ENCODE results near the gene SEMA3E.
"Not testable (repeated sequence)": the region's sequence is repeated elsewhere in the genome, so short reads cannot be mapped to it uniquely, and the experiment has no call there.

Gene SEMA3E

DNA sequence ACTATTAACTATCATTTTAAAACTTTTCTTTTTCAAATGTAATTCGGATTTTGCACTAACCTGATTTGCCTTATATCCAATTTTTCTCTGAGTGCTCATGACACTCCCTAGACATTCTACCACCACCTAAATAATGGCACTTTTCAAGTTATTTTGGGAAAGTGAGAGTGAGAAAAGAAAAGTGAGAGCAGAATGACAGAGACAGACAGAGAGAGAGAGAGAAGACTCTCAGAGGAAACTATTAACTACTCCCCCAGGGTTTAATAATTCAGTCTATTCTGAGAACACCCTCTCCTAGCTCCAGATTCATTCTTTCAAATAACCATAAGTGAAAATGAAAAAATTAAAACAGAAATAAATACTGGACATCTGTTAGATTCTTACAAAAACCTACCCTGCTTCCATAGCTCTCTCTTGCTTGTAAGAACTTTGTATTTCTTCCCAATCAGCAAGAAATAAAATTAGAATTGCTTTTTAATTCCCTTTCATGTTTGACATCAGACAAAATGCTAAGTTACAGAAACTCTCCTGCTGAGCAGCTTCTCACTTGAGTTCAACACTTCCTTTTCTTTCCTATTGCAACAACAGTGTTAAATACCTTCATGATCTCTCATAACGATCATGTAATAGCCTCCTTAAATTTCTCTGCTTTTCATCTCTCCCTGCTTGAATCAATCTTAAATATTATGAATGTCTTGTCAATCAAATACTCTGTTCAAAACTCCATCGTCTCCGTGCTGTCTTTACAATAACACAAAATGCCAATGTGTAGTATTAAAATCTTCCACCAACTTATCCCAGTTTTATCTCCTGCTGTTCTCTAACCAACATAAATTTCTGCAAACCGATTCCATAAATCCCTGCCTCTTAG is 191.7 kb downstream of the SEMA3E start:
- DNase-seq (ENCODE audit: low read depth in 2 of 3, low spot score in 1 of 3) = no peak

DNA sequence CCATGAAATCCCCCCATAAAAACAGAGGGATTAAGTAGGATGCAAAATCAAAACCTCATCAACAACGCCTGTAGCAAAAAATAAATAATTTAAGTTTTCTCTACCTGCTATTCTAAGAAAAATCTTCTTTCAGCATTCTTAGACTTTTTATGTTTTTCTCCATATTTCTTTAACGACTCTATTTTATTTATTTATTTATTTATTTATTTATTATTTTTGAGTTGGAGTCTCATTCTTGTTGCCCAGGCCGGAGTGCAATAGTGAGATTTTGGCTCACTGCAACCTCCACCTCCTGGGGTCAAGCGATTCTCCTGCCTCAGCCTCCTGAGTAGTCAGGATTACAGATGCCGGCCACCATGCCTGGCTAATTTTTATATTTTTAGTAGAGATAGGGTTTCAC is 192.5 kb downstream of the SEMA3E start:
- DNase-seq (ENCODE audit: low read depth in 2 of 3, low spot score in 1 of 3) = no peak

DNA sequence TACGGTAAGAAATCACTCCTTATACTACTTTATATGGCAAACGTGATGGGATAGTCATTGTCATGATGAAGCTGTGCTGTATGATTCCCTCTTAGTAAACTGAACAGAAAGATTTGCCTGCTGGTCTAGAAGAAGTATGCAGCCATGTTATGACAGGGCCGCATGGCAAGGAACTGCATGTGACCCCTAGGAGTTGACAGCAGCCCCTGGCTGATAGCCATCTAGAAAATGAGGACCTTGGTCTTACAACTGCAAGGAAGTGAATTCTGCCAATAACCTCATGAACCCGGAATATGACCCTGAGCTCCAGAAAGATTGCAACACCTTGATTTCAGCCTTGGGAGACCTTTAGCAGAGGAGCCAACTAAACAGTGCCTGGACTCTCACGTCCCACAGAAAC is 193.3 kb downstream of the SEMA3E start:
- no peak for DNase-seq (ENCODE audit: low read depth in 2 of 3, low spot score in 1 of 3)

DNA sequence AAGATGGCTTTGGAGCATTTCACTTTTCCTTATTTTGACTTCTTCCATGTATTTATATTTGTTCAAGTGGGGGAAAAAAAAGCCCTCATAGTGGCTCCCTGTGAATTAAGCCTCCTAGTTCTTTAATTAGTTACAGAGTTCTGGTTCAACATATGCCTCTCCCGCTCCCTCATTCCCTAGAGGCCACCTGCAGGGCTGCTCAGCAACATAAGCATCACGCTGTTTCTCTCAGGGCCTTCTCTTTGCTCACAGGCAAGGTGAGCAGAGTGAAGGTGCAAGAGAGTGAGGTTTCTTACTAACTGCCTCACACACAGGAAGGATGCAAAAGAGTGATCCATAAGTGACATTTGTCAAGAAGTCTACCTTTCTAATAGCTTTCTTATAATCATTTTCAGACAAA is 196.7 kb downstream of the SEMA3E start:
- no peak for DNase-seq (ENCODE audit: low read depth in 2 of 3, low spot score in 1 of 3)

DNA sequence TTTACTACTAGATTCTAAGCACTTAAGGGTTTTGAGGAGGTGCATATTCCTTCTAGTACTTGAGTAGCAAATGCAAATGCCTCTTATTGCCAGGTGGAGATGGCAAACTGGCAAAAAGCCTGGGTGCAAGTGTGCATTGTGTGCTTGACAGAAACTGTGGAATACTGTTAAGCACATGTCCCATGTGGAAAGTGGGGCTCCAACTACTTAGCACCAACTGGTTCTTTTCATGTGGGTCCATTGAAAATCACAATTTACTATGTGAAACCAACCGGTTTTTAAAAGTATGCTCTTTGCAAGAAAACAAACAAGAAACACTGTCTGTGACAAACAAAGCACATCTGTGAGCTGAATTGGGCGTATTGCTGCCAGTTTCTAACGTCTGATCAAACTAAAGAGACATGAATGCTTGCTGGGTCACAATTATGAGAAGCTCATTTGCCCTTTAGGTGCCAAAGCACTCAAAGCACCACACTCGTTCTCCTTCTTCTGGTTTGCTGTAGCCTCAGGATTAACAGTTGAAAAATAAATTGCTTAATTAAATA is 197.4 kb downstream of the SEMA3E start:
- DNase-seq (ENCODE audit: low read depth in 2 of 3, low spot score in 1 of 3) = no peak

DNA sequence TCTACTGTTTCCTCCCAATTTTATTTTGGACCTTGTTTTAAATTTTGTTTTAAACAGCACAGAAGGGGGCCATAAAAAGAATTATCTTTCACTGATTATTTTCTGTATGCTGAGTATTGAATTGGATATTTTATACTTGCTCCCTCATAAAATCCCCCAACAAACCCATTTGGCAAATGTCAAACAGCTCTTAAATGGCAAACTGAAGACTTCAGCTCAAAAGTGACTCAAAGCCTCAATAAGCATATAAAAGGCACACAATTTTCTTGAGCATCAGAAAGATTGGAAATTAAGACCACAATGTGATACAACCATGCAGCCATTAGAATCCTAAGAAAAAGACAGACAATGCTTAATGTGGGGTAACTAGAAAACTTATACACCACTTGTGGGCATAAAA is 199.2 kb downstream of the SEMA3E start:
- no peak for DNase-seq (ENCODE audit: low read depth in 2 of 3, low spot score in 1 of 3)

DNA sequence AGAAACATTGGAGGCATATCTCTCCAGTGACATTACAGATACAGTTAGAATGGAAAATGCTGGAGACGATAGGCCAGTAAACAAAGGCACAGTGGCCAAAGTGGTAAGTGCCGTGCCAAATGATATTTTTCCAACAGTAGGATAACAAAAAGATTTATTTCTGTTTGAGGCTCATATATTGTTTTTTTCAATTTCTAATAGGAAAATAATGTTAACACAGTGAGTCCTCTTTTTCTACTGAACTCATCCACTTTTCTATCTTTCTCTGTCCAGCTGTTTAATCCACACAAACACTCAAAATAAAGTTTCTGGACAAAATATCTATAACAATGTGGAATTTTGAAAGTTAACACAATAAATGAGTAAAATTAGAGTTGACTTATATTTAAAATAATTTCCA is 201.3 kb downstream of the SEMA3E start:
- DNase-seq (ENCODE audit: low read depth in 2 of 3, low spot score in 1 of 3) = no peak

DNA sequence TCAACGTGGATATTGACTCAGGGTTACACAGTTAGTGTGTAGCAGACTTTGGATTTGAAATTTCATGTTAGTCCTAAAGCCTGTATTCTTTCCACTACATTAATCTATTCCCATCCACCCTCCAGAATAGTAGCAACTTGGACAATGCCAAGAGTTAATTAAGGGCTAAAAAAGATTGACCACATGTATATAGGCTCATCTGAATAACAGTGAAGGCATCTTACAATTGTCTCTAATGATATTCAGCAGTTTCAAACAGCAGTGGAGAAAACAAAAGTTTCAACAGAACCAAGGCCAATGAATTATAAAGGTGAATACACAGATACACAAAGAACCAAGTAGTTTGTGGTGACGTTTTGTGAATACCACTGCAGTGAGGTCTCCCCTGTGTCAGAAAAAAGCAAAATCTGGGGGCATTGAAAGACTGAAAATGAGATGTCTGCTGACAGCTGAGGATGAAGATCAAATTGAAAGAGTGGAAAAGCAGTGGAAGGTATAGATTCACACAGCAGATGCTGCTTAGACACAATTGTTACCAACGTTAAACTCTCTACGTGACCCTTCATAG is 202.8 kb downstream of the SEMA3E start:
- no peak for DNase-seq (ENCODE audit: low read depth in 2 of 3, low spot score in 1 of 3)

DNA sequence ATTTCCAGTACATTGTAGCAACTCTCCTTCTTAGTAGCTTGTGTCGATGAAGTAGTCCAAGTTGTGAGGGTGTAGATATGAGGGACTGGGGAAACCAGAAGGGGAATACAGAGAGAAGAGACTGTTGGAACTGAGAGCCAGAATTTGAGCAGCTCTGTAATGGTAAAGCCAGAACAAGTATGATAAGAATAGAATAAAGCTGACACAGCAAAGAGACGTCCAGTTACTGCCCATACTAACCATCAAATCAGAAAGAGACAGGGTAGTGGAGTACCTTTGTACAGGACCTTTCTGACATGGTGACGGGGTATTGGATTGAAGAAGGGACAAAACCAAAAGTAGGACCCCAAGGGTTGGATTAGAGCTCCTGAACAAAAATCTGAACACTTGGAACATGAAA is 206.0 kb downstream of the SEMA3E start:
- no peak for DNase-seq (ENCODE audit: low read depth in 2 of 3, low spot score in 1 of 3)

DNA sequence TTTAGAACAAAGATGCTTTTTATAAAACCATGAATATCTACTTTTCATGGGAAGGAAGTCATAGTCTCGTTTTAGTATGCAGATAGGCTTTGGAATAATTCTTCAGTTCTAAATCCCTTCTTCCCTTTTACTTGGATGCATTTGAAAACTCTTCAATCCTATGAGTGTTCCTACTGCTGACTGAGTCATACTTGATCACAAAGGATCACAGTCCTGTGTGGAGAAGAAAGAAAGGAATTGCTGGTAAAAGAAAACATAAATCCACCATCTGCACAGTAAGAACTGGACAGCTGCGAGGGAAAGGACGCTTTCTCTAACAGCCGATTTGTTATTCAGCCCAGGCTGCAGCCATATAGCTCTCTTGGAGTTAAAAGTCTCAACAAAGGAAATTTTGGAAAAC is 209.9 kb downstream of the SEMA3E start:
- DNase-seq (ENCODE audit: low read depth in 2 of 3, low spot score in 1 of 3) = no peak

DNA sequence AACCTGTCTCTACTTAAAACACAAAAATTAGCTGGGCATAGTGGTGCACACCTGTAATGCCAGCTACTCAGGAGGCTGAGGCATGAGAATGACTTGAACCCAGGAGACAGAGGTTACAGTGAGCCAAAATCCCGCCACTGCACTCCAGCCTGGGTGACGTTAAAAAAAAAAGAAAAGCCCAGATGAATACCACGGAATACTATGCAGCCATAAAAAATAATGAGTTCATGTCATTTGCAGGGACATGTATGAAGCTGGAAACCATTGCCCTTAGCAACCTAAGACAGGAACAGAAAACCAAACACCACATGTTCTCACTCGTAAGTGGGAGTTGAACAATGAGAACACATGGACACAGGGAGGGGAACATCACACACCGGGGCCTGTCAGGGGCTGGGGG is 218.7 kb downstream of the SEMA3E start:
- not testable (repeated sequence) for DNase-seq (ENCODE audit: low read depth in 2 of 3, low spot score in 1 of 3)

DNA sequence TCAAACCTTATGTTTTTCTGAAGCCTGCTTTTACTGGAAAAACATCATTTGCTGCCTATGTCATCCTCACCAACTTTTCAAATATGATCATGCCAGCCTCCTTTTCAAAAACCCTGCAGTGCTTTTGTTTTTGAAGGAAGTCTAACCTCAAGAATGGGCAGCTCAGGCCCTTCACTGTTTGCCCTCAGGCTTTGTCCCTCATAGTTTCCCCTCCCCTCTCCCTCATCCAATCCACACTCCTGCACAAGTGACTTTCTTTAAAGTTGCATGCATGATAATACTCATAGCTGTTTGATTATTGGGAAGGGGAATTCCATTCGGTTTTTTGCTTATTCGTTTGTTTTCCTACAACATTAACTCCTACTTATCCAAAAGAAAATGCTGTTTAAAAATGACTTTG is 219.4 kb downstream of the SEMA3E start:
- no peak for DNase-seq (ENCODE audit: low read depth in 2 of 3, low spot score in 1 of 3)

DNA sequence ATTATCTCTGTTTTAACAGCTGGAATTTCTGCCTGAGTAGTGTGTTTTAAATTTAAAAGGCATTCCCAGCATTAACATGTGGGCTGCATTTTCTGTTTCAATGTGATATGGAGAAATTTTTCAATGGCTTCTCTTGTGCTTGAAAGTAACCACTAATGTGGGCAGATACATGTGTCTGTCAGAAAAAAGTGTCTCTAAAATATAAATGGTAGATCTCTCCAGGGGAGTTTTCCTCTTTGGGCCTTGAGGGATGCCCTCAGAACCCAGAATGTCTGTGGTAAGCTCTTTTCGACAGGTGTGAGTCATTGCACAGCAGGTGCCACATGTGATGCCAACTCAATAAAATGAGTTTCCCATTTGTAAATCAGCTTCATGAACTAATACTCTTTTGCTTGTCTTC is 221.1 kb downstream of the SEMA3E start:
- DNase-seq (ENCODE audit: low read depth in 2 of 3, low spot score in 1 of 3) = no peak

DNA sequence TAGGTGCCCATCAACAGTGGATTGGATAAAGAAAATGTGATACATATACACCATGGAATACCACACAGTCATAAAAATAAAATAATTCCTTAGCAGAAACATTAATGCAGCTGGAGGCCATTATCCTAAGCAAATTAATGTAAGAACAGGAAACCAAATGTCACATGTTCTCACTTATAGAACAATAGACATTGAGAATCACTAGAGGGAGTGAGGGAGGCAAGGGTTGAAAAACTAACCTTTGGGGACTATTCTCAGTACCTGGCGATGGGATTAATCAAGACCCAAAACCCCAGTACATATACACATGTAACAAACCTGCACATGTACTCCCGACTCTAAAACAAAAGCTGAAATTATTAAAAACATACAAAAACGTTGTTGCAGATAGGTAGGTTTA is 222.6 kb downstream of the SEMA3E start:
- no peak for DNase-seq (ENCODE audit: low read depth in 2 of 3, low spot score in 1 of 3)

DNA sequence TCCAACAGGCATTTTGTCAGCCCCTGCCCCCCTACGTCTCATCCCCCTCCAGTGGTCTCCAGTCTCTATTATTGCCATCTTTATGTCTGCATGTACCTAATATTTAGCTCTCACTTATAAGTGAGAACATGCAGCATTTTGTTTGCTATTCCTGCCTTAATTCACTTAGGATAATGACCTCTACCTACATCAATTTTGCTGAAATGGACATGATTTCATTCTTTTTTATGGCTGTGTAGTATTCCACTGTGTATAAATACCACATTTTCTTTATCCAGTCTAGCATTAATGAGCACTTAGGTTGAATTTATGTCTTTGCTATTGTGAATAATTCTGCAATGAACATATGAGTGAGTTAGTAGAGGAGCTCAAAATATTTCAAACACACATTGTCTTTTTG is 229.9 kb downstream of the SEMA3E start:
- DNase-seq (ENCODE audit: low read depth in 2 of 3, low spot score in 1 of 3) = no peak

DNA sequence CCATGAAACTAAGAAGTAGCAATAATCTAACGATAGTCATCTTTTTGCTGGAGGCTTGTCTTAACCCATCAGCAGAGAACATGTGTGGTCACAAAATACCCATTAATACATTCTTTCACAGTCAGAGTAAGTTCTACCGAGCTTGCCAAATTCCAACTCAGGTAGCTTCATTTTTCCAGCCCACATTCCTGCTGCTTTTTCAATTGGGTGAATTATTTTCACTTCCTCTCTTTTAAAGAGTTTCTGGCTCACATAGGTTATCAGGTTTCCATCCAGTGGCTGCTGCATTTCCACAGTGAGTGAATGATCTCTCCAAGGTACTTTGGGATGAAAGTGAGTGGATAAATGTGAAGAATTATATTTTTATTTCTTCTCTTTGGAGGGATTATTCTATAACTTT is 233.1 kb downstream of the SEMA3E start:
- no peak for DNase-seq (ENCODE audit: low read depth in 2 of 3, low spot score in 1 of 3)

DNA sequence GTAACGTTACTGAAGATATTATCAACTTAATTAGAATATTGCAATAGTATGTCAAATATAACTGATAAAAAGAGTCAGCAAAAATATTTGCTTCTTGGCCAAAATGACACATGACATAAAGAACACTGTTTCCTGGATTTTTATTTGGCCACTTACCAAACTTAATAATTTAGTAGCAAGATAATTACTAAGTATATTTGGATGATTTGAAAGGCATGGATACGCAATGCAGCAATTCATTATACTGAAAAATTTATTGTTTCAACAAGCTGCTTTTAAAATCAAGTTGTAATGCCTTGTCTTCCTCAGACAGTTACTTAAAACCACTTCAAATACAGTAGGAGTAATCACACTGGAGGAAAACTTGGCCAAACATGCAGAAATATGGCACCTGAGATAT is 234.0 kb downstream of the SEMA3E start:
- DNase-seq (ENCODE audit: low read depth in 2 of 3, low spot score in 1 of 3) = no peak

DNA sequence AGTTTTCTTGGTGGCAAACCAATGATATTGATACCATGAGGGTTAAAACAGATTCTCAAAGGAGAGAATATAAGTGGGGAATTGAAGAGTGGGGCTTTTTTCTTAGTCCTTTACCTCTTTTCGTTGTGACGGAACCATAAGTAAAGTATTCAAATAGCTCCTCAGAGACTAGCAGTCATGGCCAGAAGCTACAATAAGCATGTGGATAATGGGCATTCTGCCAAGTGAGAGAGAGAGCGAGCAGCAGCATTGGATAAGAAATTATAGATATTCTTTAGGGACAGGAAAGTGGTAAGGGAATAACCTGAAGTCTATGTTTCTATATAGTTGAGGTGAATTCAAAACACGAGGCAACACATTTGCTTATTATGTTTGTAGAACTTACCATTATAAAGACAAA is 235.1 kb downstream of the SEMA3E start:
- no peak for DNase-seq (ENCODE audit: low read depth in 2 of 3, low spot score in 1 of 3)

DNA sequence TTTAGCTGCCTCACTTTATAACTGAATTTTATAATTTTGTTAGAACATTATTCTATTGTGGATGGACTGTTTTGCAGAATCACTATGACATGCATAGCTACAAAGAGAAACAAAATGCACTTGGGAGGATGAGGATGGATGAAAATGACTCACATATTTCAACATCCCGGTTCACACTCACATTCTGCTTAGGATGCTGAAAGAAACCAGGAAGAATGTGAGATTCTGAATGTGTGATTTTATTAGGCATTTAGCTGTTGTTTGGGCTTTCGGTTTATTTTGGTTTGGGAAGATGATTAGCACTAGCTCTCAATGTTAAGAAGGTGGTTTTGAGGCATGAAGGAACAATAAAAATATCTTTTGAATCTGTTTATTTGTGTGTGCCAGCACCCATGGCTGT is 235.5 kb downstream of the SEMA3E start:
- no peak for DNase-seq (ENCODE audit: low read depth in 2 of 3, low spot score in 1 of 3)

DNA sequence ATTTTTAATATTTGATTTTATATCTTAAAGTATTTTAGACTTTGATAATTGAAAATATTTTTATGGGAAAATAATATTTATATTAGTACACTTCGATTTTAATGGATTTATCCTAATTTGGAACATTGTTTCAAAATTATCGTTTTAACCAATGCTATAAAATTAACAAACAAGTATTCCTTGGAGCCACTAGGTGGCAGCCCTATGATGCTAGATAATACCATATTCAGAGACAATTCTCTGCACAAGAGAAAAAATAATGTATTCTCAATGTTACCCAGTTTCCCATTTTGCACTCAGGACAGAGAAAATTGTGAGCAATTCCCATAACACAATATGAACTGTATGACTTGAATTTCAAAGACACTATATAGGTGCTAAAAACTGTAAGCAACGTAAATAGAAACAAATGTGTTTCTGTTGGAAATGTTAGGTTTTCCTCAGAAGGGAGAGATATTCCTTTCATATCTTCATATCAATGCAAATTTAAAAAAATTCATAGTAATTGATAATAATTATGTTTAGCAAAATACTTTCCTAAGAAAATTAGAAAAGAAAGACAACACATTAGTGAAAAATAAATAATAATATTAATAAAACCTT is 237.8 kb downstream of the SEMA3E start:
- DNase-seq (ENCODE audit: low read depth in 2 of 3, low spot score in 1 of 3) = no peak

DNA sequence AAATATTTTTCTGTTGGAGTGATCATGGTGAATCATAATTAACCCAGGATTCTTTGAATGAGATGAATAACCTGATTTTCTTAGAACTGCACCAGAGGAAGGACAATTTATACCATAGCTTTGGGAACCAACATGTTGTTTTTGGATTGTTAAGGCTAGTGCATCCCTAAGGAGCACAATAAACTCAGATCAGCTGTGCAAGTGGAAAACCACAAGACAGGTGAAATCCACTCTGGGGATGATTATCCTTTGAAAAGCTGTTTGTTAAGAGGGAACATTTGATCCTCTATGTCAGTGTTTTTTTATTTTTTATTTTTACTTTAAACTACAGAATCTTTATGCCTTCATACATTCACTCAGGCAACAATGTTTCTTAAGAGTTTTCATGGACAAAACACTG is 254.2 kb downstream of the SEMA3E start:
- DNase-seq (ENCODE audit: low read depth in 2 of 3, low spot score in 1 of 3) = no peak

DNA sequence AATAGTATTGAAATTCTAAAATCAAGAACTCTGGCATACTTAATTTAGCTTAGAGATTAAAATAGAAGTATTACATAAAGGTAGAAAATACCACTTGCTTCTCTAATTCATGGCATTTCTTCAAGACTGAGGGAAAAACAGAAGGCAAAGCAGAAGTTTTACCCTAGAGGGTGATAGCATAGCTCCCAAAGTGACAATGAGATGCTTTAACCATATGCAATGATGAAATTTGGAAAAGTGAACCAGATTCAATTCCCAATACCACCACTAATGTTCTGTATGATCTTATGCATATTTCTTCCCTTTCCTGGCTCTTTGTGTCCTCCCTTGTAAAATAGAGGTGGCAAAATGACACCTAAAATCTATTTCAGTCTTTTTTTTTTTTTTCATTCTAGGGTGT is 260.5 kb downstream of the SEMA3E start:
- no peak for DNase-seq (ENCODE audit: low read depth in 2 of 3, low spot score in 1 of 3)

Measured in stimulated activated CD4-positive, alpha-beta T cell treated with anti-CD3 and anti-CD28 coated beads, Interleukin-12 subunit alpha, Interleukin-12 subunit beta, amount 100 ng/mL, for 48 hours (primary cell).